ENCODE data around the gene BAD. TPM values are rescaled to one million over a fixed set of nuclear protein-coding genes. Genes with fewer than 3 reads are reported as not detected.

Gene BAD
- total RNA-seq, 1 experiment from 2014 or later: 48.4 TPM

DNA sequence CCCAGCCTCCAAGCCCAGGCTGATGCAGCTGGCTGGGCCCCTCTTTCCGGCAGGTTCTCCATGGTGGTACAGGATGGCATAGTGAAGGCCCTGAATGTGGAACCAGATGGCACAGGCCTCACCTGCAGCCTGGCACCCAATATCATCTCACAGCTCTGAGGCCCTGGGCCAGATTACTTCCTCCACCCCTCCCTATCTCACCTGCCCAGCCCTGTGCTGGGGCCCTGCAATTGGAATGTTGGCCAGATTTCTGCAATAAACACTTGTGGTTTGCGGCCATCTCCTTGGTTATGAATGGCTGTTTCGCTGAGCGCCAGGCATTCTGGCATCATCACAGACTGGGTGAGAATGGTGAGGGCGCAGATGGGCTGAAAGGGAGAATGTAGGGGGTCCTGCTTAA, 37.1 kb upstream of the BAD start:
- intact Hi-C loops (cut with micrococcal nuclease; ENCODE audit: unreplicated experiment): no loop called here
- Histone ChIP-seq H3K9me3 (ENCODE audit: low read depth, low read length, poor library complexity, severe bottlenecking) (no peaks in the 10 kb centered on the region), H3K27me3 (replicated peaks; ENCODE audit: insufficient read depth, low read depth, low read length, poor library complexity) (no peaks in the 10 kb centered on the region), H3K4me3 (ENCODE audit: low read depth, low read length, poor library complexity, severe bottlenecking) (no peak overlapping the region), H3K27ac (ENCODE audit: low read depth, low read length, poor library complexity, severe bottlenecking) (no peak overlapping the region), H3K36me3 (ENCODE audit: insufficient read depth, low read length, poor library complexity, severe bottlenecking) (peaks cover 8% of the 10 kb centered on the region), H3K4me1 (ENCODE audit: insufficient read depth, low read length, poor library complexity, severe bottlenecking) (peaks cover 11% of the 10 kb centered on the region)
- TF ChIP-seq, protein P1, sequence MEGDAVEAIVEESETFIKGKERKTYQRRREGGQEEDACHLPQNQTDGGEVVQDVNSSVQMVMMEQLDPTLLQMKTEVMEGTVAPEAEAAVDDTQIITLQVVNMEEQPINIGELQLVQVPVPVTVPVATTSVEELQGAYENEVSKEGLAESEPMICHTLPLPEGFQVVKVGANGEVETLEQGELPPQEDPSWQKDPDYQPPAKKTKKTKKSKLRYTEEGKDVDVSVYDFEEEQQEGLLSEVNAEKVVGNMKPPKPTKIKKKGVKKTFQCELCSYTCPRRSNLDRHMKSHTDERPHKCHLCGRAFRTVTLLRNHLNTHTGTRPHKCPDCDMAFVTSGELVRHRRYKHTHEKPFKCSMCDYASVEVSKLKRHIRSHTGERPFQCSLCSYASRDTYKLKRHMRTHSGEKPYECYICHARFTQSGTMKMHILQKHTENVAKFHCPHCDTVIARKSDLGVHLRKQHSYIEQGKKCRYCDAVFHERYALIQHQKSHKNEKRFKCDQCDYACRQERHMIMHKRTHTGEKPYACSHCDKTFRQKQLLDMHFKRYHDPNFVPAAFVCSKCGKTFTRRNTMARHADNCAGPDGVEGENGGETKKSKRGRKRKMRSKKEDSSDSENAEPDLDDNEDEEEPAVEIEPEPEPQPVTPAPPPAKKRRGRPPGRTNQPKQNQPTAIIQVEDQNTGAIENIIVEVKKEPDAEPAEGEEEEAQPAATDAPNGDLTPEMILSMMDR (conservative IDR thresholded peaks at IDR 0.05; ENCODE audit: low read depth, low read length): no peak
- no peak for TF ChIP-seq EZH2 (IDR thresholded peaks at IDR 0.05; ENCODE audit: borderline replicate concordance, low read depth, low read length, poor library complexity, severe bottlenecking)
- no TSS peak for BruUV-seq (replicated peaks)
- POLR2A ChIA-PET (ENCODE audit: low non-redundant PET): no interaction called here
- CTCF ChIA-PET: interaction anchor here (0.6 kb wide), 1 partner anchor 16 kb away, joined by 6 read pairs; the partner anchor contains the start of gene ESRRA
- no peak for DNase-seq (ENCODE audit: low spot score)

DNA sequence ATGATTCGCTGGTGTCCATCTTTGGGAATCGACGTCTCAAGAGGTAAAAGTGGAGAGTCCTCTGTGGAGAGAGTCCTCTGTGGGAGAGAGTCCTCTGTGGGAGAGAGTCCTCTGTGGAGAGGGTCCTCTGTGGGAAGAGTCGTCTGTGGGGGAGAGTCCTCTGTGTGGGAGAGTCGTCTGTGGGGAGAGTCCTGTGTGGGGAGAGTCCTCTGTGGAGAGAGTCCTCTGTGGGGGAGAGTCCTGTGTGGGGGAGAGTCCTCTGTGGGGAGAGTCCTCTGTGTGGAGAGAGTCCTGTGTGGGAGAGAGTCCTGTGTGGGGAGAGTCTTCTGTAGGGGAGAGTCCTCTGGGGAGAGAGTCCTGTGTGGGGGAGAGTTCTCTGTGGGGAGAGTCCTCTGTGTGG, 36.6 kb upstream of the BAD start:
- ChIA-PET POLR2A (ENCODE audit: low non-redundant PET) (no interaction called here), CTCF (no interaction called here)
- Histone ChIP-seq H3K27me3 (replicated peaks; ENCODE audit: insufficient read depth, low read depth, low read length, poor library complexity) (no peaks in the 10 kb centered on the region), H3K36me3 (ENCODE audit: insufficient read depth, low read length, poor library complexity, severe bottlenecking) (peaks cover 11% of the 10 kb centered on the region), H3K4me1 (ENCODE audit: insufficient read depth, low read length, poor library complexity, severe bottlenecking) (peaks cover 15% of the 10 kb centered on the region), H3K27ac (ENCODE audit: low read depth, low read length, poor library complexity, severe bottlenecking) (no peak overlapping the region), H3K9me3 (ENCODE audit: low read depth, low read length, poor library complexity, severe bottlenecking) (no peaks in the 10 kb centered on the region), H3K4me3 (ENCODE audit: low read depth, low read length, poor library complexity, severe bottlenecking) (no peak overlapping the region)
- DNase-seq (ENCODE audit: low spot score): no peak
- BruUV-seq (replicated peaks): no TSS peak
- no peak for TF ChIP-seq EZH2 (IDR thresholded peaks at IDR 0.05; ENCODE audit: borderline replicate concordance, low read depth, low read length, poor library complexity, severe bottlenecking)
- TF ChIP-seq, protein P1 (conservative IDR thresholded peaks at IDR 0.05; ENCODE audit: low read depth, low read length): no peak
- intact Hi-C loops (cut with micrococcal nuclease; ENCODE audit: unreplicated experiment): no loop called here

- peaks cover 14% of the 10 kb centered on the region for H3K36me3 ChIP-seq (ENCODE audit: insufficient read depth, low read length, poor library complexity, severe bottlenecking)
- DNase-seq (ENCODE audit: low spot score): no peak
- ChIA-PET POLR2A (ENCODE audit: low non-redundant PET) (no interaction called here), CTCF (no interaction called here)
- TF ChIP-seq, protein P1 (conservative IDR thresholded peaks at IDR 0.05; ENCODE audit: low read depth, low read length): no peak
- TF ChIP-seq EZH2 (IDR thresholded peaks at IDR 0.05; ENCODE audit: borderline replicate concordance, low read depth, low read length, poor library complexity, severe bottlenecking): no peak
- no peak overlapping the region for H3K4me3 ChIP-seq (ENCODE audit: low read depth, low read length, poor library complexity, severe bottlenecking)
- H3K9me3 ChIP-seq (ENCODE audit: low read depth, low read length, poor library complexity, severe bottlenecking): no peaks in the 10 kb centered on the region
- H3K4me1 ChIP-seq (ENCODE audit: insufficient read depth, low read length, poor library complexity, severe bottlenecking): peaks cover 15% of the 10 kb centered on the region
- BruUV-seq (replicated peaks): no TSS peak
- H3K27ac ChIP-seq (ENCODE audit: low read depth, low read length, poor library complexity, severe bottlenecking): no peak overlapping the region
- no peaks in the 10 kb centered on the region for H3K27me3 ChIP-seq (replicated peaks; ENCODE audit: insufficient read depth, low read depth, low read length, poor library complexity)
- intact Hi-C loops (cut with micrococcal nuclease; ENCODE audit: unreplicated experiment): no loop called here
These were observed 36.1 kb upstream of the BAD start for GRCh38 chr11:64320556-64320955.
